K562 (cell line): ENCODE measurements around the gene CALB2.

ENCODE experiments used
- BRD4 ChIP-seq: fragments of 200-600 bp; sonication (generic); IDR thresholded peaks from 2 replicates; pipeline ENCODE4 v1.6.1; 2017; ENCODE audit warnings: inconsistent platforms
- CTCF ChIP-seq, 3 experiments: IDR thresholded peaks in 2 of 3; conservative IDR thresholded peaks in 1 of 3; 2 replicates each; pipeline ENCODE4 v1.5.1; 2011 to 2012; ENCODE audit warnings: low read length in 3 of 3, mild to moderate bottlenecking in 3 of 3, control low read depth in 2 of 3, improper control_type of control experiment in 1 of 3, inconsistent platforms in 1 of 3, low read depth in 1 of 3, mixed read lengths in 1 of 3, moderate library complexity in 1 of 3; ENCODE audit not compliant: insufficient read depth in 2 of 3
- ELK1 ChIP-seq: sonication (generic); formaldehyde crosslinking; IDR thresholded peaks from 2 replicates; pipeline ENCODE4 v1.8.1; 2022; ENCODE audit warnings: missing genetic modification reagents
- KAT7 ChIP-seq: sonication (generic); formaldehyde crosslinking; IDR thresholded peaks from 2 replicates; pipeline ENCODE4 v1.8.0; 2022; ENCODE audit warnings: missing genetic modification reagents, mild to moderate bottlenecking, borderline replicate concordance
- MLLT1 ChIP-seq, 2 experiments: fragments of 450-650 bp; IDR thresholded peaks; 2 replicates each; pipeline ENCODE4 v1.6.1; 2016
- TSHZ1 ChIP-seq: fragments of 250-450 bp; sonication (Bioruptor Pico); IDR thresholded peaks from 2 replicates; pipeline ENCODE4 v1.4.0; 2020; ENCODE audit warnings: mild to moderate bottlenecking, moderate library complexity
- YY1 ChIP-seq, 3 experiments: IDR thresholded peaks; 2 replicates each; pipeline ENCODE4 v1.6.1; 2011; ENCODE audit warnings: low read length in 2 of 3, mild to moderate bottlenecking in 2 of 3, moderate library complexity in 2 of 3, borderline replicate concordance in 1 of 3, control low read depth in 1 of 3, low read depth in 1 of 3; ENCODE audit not compliant: insufficient read depth in 3 of 3, insufficient replicate concordance in 2 of 3, control insufficient read depth in 1 of 3, insufficient read length in 1 of 3; ENCODE audit errors: extremely low read depth in 1 of 3

GRCh38 chr16:71367241-71367976, 8.9 kb downstream of the CALB2 start:
- no peak for TF ChIP-seq TSHZ1 (CRISPR knock-in tag)
- TF ChIP-seq BRD4: no peak
- peak in 1 of 3 experiments; percentile 41 for TF ChIP-seq YY1 (IDR thresholded peaks at IDR 0.05; ENCODE audit: borderline replicate concordance in 1 of 3, control insufficient read depth in 1 of 3, extremely low read depth in 1 of 3, insufficient read depth in 3 of 3, insufficient read length in 1 of 3, insufficient replicate concordance in 2 of 3, low read depth in 1 of 3, low read length in 2 of 3)
- peak; percentile 77 to 90 (median 78) for TF ChIP-seq CTCF (IDR thresholded peaks at IDR 0.05 in 2 of 3, conservative IDR thresholded peaks at IDR 0.05 in 1 of 3; ENCODE audit: insufficient read depth in 2 of 3, low read depth in 1 of 3, low read length in 3 of 3)
- no peak for TF ChIP-seq ELK1
- TF ChIP-seq MLLT1 (IDR thresholded peaks at IDR 0.05): no peak
- no peak for TF ChIP-seq KAT7 (CRISPR knock-in tag)
